Measurements from ENCODE around the gene PPP2R2C.

PPP2R2C gene

DNA sequence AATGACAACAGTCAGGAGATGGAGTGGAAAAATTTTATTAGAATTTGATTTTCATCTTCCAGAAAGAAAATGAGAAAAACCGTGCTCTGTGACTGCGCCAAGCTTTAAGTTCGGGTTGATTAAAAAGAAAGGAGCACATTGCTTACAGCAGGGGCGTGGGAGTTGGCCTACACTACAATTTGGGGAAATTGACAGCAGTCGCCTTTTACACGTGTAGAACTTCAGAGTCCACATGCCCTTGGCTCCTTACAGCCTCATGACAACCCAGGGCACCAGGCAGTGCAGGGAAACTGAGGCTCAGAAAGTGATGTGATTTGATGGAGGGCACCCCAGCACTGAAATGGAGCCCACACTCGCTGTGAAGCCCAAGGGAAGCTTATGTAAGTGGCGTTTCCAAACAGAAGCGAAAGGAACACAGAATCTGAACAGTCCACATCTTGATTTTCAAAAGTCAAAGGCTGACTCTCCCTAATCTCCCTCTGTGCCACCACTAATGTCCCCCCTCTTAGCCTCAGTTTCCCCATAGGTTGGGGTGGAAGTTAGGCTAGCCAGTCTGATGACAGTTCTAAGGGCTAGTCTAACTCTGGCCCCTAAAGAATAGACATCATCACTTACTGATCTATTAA lies 5.5 kb downstream of the PPP2R2C start:
- no peak for DNase-seq

DNA sequence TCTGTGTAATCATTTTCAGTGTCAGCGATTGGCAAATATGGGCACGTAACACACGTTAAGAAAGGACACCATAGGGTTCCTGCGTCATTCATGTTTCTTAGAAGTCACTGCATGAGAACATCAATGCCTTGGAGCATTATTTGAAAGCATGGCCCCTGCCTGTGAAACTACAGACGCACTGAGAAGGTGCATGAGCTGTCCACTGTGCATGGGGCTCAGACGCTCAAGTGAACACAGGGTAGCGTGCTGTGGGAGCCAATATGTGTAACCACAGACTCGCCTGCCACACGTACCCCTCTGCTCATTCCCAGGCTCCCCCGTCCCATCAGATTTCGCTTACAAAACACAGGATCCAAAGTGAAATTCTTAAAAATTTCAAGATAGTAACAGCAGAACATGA lies 6.5 kb downstream of the PPP2R2C start:
- DNase-seq: no peak

DNA sequence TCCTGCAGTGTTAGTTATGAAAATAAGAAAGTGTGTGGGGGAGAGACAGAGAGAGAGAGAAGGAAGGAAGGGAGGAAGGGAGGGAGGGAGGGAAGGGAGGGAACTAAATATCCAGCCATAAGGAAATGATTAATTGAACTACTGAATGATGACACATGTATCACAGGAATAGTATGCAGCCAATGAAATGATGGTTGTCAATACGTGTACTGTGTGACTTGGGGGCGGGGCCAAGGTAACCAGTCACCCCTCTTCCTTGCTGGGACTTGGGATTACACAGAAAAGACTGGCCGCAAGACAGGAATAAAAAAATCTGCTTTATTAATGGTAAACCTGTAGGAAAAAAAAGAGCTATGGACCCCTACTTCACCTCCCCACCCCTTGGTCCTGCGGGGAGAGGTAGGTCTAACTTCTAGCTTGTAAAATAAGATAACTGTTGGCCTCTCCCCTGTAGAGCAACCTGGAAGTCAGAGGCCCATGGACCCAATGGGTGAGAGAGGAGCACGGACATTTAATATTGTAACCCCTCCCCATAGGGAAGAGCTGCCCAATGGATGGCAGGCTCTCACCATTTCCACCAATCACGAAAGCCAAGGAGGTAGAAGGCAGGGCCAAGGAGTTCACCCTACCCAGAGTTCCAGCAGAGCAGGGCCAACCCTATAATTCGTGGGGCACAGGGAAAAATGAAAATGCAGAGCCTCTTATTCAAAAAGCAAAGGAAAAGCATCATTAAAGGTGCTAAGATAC lies 7.4 kb downstream of the PPP2R2C start:
- no peak for DNase-seq

DNA sequence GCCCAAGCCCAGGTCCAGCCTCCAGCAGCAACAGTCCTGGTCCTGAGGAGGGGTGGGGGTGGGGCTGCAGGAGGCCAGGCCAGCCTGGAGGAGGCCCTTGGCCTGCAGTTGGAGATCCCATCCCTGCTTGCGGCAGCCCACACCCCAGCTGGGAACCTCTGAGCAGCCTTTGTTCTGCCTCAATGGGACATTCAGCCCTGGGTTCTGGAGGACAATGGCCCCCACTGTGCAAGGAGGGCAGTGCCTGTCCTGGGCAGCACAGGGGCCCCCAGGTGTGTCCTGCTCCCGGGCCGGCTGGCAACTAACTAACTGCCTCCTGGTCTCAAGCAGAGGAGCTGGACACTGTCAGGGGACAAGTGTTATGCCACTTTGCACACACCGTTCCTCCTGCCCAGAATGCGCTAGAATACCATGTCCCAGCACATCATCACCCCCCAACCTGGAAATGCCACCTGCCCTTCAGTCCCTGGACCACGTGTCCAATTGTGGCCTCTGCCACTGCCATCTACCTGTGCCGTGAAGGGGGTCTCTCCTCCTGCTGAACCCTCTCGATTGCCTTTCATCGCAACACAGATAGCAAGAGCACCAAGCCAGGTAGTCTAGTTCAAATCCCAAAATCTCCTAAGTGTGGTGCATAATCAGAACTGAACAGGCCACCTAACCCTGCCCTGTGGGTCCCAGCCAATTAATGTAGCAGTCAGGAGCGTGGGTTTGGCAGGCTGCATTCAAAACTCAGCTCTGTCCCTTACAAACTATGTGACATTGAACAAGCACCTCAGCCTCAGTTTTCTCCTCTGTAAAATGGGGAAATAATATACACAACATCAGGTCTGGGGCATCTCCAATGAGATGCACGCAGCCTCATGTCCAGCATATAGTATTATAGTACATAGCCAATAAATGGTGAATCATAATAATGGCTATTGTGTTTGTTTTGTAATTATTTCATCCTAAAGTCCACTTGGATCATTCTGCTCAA lies 8.8 kb downstream of the PPP2R2C start:
- no peak for DNase-seq

DNA sequence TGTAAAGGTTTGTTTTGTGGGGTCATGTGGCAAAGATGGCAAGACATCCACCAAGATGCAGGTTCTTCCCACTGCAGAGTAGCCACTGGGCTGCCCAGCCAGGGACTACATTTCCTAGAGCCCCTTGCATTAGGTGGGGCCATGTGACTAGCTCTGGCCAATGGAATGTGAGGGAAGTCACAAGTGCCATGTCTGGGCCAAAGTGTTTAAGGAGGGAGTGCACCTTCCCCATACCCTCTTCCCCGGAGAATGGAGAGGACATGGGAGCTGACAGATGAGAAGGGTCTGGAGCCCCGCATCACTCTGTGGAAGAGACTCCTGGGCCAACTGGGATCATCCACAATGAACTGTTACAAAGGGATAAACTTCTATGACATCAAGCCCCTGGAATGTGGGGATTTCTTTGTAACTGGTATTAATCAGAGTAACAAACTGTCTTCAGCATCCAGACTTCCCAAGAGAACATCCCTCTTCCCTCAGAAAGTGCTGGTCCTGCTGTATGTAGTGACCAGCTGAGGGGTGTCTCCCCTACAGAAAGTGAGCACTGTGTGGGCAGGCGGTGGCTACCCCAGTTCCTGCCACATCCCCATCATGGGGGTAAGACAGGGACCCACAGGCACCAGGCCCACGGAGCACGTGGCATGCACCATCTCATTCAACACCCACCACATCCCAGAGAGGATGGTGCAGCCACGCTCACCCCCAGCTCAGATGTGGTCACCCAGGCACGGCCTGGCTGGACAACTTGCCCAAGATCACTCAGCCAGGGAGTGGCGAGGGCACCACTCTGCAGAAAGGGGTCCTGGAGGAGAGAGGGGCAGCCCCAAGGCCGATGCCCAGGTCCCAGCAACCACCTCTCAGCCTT lies 10.9 kb downstream of the PPP2R2C start:
- no peak for DNase-seq

DNA sequence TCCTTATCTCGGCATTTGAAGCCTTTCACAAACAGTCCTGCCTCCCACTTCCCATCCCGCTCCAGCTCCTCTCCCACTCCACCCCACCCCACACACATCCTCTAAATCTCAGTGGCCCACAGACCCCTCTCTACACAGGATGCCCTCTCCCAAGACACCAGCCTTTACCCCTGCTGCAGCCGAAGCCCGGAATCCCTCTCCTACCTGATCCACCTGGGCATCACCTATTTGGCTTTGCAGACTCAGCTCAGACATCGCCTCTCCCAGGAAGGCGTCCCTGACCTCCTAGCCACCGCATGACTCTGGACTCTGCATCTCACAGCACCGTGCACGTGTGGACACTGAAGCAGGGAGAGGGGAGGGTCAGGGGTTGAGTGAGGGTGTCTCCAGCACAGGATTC lies 11.5 kb downstream of the PPP2R2C start:
- no peak for DNase-seq

DNA sequence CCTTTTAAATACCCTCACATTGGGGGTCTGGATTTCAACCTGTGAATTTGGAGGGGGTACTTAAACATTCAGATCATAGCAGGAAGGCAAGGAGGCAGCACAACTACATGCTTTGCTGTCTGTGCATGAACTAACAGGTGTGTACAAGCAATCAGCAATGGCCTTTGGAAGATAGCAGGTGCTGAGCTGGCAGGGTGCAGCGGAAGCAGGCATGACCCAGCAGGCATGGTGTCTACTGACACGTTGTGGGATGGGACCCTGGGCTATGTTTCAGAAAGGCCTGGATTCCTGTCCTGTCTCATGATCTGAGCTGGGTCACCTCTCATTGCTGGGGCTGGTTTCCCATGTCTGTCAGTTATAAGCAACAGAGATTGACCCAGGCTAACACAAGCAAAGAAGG lies 13.9 kb downstream of the PPP2R2C start:
- no peak for DNase-seq

DNA sequence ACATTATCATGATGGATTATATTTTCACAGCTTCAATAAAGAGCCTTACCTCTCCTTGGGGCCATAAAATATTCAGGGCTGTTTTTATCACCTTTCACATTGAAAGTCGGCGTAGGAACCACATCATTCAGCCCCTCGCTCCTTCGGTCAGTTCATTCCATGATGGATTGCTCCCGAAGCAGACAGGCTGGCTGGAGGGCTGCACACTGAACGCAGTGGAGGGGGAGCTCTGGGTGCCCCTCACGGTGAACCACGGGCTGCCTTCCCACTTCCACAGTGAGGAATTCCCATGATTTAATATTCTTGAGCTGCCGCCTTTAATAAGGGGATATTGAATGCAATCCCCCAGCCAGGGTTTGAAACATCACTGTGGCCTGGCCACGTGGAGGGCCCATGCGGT lies 16.0 kb downstream of the PPP2R2C start:
- DNase-seq: no peak

DNA sequence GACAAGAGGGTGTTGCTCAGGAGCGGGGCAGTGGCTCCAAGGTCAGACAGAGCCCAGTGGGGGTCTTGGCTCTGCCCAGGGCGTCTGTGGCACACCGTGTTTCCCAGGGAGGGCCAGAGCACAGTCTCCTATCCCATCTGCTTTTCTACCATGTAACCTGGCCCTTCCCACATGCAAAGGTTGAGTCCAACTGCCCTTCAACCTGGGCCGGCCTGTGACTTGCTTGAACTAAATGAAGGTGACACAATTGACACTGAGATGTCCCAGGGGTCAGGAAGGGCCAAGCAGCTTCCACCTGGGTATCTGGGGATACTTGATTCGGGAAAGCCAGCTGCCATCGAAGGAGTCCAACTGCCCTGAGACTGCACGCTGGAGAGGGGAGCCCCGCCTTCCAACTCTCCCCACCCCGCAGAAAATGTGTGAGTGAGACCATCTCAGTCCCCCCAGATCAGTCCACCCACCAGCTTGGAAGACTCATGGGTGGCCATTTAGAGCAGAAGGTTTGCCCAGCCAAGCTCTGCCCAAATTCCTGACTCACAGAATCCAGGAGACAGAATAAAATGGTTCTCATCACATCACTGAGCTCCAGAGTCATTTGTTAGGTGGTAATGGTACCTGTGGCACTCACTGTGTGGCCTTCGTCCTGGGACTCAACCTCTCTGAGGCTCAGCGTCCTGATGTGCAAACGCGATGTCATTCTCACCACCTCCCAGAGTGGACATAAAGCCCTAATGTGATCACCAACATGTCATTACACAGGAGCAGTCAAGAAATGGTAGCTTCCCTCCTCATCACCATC lies 18.1 kb downstream of the PPP2R2C start:
- no peak for DNase-seq

DNA sequence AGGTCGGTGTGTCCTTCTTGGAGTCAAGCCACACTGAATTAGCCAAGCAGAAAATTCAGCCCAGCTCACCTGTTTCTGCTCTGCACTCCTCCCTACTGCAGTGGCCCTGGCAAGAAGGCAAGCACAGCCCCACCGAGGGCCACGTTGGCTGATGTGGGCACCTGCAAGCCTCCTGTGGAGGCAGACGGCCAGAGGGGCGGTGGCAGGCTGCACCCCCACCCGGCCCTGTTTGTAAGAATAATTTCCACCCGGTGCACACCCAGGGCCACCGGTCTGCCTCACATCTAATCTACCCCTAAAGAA lies 18.8 kb downstream of the PPP2R2C start:
- DNase-seq: no peak

DNA sequence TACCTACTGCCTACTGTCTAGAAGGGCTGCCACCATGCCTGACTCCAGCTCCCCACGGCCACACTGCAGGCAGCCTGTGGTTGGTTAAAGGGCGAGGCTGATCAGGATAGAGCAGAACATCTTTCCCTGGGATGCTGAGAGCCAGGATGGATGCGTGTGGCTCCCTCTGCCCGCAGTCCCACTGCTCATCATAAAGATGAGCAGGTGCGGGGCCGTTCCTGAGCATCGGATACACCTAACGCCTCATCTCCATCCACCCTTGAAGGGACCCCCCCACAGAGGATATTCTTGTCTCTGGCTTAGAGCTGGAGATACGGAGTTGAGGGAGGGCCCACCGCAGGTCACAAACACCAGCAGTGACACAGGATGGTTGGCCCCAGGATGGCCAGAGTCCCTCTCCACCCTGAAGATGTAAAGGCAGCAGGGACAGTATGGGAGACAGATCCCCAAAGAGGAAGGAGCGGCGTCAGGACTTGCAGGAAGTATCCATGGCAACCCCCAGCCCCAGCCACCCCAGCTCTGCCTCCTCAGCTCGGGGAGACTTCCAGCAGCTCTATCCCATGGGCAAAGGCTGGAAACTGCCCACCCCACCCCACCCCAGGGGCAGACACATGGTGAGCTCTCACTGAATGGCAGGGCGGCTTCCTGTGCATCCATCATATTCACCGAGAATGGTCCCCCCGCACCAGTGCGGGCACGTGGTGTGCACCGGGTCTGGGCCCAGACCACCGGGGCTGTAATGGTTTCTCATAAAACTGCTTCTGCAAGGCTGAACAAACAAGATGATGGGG lies 19.3 kb downstream of the PPP2R2C start:
- no peak for DNase-seq

DNA sequence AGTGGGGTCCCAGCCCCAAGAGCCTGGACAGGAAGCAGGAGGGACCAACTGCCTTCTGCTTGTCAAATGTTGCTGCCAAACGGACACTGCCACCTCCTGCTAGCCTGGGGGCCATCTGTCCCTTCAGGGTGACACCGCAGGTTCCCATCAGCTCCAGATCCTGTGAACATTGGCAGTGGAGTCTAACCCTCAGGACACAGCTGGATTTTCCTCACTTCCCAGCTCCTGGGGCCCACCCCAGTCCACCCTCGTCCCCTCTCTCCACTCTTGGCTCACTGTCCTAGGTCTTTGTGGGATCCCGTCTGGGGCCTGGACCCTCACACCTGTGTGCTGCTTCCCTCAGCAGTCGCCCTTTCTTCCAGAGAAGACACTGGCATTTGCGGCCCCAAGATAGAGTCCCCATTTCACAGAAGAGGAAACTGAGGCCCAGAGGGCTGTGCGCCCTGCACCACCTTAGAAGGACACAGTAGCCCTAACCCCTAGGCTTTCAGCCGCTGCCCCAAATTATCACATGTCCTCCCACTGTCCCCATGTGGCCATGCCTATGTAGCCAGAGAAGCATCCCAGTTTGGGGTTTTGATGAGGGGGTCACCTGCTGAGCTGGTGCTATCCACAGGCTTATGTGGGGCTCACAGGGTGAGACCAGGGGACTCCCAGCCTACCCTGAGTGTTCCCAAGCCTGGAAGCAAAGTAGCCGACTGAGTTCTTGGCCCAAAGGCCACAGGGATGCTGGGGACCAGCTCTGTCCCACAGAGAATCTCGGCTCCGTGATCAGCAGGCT lies 20.1 kb downstream of the PPP2R2C start:
- DNase-seq: no peak

DNA sequence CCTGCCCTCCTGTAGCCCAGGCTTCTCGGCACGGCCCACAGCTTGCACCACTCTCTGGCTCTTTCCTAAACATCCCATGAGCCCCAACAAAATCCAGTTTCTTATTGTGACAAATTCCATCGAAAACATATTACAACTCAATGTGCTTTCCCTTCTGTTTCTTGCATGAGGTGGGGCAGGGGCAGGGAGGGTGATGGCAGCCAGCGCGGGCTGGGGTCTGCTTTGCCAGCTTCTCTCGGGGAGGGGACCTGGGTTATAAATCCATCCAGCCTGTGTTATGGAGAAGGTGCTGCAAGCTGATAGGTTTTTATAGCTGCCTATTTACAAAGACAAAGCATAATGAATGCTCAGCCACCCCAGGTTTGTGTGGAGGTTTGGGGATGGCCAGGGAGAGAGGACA lies 21.1 kb downstream of the PPP2R2C start:
- no peak for DNase-seq

DNA sequence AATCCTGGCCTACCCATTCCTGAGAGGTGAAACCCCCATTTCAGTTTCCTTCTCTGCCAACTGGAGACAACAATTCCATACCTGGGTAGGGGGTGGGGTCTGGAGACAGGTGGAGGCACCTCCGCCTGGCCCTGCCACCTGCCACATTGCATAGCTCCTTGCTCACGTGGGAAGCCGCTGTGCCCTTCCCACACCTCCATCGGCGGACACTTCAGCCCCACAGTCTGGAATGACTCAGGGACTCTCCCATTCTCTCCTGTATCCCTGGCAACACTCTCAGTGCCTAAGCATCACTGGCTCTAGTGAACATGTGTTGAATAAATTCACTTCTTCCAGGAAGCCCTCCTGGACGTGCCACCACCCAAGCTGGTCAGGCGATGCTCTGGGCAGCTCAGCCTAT lies 21.7 kb downstream of the PPP2R2C start:
- DNase-seq: no peak

DNA sequence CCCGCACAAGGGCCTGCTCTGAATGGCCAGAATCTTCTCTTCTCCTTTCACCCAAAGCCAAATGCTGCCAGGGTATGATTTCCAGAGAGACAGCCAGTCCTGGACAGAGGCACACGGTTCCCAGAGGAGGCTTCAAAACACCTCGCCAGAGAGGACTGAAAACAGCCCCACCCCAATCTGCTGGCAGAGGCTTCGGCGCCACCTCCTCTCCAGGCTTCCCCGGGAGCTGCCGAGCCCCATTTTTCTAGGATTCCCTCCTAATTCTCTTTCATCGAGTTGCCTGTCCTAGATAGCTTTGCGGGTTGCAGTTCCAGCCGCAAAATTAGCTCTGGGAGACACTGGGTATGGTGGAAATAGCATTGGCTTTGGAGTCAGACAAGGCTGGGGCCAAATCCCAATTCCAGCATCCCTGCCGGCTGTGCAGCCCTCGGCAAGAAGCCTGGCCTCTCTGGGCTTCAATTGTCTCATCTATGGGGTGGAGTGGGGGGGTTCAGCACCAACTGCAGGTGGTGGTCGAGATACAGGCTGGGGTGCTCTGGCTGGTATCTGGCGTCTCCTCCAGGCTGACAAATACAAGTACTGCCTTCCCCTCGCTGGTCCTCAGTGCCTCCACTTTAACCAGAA lies 22.6 kb downstream of the PPP2R2C start:
- DNase-seq: no peak

DNA sequence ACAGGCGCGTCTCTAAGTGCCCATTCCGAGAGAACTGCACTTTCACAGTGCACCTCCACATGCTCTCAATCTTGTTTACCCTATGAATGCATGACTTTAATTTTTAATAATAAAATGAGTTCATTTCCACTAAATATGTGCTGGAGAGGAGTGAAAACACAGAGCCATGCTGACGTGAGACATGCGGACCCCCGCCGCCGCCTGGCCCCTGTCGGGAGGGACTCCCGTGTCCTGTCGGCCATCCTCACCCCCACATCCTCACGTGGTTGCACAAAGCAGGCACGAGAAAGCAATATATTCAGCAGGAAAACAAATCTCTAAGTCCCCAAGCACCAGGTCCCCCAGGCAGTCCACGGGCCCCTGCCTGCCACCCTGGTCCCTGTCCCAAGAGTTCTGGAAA lies 23.1 kb downstream of the PPP2R2C start:
- DNase-seq: no peak

DNA sequence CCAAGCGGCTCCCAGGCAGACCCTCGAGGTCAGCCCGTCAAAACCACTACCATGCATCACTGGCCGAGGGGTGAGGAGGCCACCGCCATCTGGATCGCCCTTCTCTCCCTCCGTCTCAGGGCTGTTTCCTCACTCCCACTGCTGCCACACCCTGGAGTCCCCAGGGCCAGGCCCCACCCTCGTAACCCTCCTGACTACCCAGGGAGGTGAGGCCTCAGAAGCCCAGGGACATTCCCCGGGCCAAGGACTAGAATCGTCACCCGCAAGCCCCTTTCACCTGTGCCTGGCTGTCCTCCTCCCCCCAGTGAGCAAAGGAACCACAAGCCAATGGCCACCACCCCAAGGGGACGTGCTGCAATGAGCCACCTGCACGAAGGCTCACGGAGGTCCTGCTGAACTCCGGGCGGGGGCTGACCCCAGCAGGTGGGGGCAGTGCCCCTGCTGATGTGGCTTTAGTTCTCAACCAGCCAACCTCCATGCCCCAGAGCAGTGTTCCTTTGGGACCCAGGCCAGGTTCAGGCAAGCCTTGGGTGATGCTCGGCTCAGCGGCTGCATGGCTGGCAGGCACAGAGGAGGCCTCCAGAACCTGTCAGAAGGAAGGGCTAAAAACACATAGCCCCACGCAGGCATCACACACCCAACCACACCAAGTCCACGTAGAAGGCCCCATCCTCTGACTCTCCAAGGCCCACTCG lies 23.8 kb downstream of the PPP2R2C start:
- DNase-seq: no peak

DNA sequence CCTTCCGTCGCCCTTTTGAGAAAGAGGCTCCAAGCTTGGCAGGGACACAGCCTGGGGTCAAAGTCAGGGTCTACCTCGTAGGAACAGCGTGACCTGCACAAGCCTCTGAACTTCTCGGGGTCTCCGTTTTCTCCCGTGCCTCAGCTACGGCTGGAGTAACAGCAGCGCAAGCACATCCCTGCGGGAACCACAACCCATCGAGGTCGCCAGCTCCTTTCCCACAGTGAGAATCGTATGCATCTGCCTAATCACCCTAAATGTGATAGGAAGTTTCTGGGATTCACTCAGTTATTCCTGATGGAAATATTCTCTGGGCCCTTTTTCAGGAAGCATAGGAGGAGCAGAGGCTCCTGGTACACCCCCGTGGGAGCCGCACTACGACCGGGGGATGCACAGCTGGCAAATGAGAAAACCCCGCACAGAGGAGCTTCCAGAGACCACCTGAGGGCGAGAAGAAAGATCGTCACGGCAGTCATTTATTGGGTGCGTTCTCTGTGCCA lies 24.7 kb downstream of the PPP2R2C start:
- no peak for DNase-seq

Measured in GF-D8 (cell line).